ENCODE results near the gene CNOT1.
"Not testable (repeated sequence)": the region's sequence is repeated elsewhere in the genome, so short reads cannot be mapped to it uniquely, and the experiment has no call there.

Gene CNOT1

DNA sequence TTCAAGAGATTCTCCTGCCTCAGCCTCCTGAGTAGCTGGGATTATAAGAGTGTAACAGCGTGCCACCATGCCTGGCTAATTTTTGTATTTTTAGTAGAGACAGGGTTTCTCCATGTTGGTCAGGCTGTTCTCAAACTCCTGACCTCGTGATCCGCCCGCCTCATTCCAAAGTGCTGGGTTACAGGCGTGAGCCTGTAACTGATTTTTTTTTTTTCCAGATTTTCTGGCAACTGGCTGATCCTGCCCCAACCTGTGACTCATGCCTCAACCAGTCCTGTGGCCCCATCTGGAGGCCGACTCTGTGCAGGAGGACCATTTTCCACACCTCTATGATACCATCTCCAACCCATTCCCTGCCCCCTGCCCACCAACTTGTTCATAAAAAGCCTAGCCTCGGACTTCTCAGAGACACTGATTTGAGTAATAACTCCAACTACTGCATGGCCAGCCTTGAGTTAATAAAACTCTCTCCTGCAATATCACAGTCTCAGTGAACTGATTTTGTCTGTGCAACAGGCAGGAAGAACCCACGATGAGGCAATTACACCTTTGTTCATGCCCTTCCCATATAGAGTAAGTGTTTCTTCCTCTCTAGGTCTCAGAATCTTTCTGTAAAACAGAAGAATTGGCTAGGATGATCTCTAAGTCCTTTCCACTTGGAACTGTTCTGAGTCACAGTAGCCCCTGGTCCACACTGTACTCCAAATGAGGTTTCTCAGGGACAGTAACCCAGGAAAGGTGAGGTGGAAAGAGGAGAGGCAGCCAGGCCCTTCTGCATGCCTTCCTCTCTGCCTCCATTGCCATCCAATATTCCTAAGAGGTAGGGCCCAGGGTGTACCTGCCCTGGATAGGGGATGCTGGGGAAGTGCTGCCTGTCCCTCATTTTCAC is 8.8 kb upstream of the CNOT1 start:
- no peak for DNase-seq (ENCODE audit: low spot score)

DNA sequence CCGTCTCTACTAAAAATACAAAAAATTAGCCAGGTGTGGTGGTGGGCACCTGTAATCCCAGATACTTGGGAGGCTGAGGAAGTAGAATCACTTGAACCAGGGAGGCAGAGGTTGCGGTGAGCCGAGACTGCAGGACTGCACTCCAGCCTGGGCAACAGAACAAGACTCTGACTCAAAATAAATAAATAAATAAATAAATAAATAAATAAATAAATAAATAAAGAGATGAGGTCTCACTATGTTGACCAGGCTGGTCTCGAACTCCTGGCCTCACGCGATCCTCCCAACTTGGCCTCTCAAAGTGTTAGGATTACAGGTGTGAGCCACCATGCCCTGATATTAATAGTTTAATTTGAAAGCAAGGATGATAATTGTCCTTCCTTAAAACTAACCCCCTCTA is 7.4 kb upstream of the CNOT1 start:
- not testable (repeated sequence) for DNase-seq (ENCODE audit: low spot score)

DNA sequence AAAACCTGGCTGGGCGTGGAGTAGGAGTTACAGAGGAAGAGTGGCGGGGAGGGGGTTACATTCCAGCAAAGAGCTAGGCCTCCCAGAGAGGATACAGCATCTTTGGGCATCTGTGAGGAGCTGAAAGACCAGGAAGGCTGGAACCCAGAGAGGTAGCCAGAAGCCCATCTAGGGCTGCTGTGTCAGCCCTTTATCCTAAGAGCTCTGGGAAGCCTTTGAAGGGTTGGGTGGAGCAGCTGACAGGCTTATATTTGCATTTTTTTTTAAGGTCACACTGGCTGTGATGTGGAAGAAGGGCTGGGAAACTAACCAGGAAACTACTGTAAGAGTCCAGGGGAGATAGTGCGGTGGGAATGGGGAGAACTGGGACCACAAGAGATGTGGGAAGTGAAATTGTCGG is 6.8 kb upstream of the CNOT1 start:
- no peak for DNase-seq (ENCODE audit: low spot score)

DNA sequence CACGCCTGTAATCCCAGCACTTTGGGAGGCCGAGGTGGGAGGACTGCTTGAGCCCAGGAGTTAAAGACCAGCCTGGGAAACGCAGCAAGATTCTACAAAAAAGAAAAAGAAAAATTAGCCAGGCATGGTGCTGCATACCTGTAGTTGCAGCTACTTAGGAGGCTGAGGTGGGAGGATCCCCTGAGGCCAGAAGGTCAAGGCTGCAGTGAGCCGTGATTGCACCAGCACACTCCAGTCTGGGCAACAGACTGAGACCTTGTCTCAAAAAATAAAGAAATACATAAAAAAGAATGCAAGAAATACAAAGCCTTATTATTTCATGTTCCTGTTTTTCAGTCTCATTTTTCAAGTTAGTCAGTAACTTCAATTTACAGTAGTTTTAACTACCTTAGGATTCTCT is 5.9 kb upstream of the CNOT1 start:
- no peak for DNase-seq (ENCODE audit: low spot score)

DNA sequence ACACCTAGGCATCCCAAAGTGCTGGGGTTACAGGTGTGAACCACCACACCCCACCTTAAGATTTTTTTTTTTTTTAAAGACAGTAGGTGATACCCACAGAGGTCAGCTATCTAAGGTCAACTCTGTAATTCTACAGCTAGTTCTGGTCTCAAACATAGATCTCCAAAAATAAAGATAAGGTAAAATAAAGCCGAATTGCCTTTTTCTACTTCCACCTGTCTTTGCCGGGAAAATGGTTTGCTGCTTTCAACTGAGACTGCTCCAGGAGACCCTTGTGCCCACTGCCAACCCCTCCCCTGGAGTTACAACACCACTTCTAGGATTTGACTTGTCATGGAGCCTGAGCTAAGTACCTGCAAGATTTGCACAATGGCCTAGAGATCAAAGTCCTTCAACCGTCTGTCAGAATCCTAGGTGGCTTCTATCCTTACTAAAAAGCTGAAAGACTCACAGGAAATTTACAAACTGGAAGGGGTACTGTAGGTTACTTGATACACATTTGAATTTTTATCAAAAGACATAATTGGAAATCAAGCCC is 4.7 kb upstream of the CNOT1 start:
- no peak for DNase-seq (ENCODE audit: low spot score)

DNA sequence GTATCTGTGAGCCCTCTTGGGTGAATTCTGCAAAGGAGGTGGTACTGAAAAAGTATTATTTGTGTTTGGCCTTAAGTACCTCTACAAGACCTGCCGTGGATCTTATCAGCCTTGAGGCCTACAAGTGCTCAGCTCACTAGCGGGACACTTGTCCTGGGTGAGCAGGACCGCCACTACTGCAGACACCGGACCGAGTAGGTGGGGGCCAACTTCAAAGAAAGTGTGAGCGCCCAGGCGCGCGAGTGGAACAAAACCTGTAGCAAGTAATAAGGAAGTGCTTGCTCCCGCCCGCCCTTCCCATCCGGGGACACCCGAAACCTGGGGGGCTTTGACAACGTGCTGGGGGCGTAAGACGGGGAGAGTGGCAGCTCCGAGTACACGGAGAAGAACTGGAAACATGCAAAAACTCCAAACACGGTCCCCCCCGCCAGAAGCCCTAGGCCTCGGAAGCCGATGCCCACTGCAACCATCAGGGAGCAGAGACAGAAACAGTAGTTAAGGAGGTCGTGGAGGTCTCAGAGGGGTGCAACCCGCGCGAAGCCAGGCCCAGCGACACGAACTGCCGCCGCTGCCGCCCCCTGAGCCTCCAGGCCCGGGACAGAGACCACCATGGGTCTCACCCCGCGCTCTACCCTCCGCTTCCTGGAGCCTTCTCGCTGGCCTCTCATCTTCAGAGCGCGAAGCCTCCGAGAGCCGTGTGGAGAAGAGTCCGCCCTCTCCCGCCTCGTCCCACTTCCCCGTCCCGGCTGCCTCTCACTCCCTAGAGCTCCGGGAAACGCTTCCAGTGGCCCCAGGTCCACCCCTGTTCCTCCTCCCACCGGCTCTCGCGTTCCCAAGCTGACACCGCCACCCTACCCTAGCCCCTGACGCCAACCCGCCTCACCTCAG is 537 bp downstream of the CNOT1 start:
- DNase-seq (ENCODE audit: low spot score) = peak; percentile 21

DNA sequence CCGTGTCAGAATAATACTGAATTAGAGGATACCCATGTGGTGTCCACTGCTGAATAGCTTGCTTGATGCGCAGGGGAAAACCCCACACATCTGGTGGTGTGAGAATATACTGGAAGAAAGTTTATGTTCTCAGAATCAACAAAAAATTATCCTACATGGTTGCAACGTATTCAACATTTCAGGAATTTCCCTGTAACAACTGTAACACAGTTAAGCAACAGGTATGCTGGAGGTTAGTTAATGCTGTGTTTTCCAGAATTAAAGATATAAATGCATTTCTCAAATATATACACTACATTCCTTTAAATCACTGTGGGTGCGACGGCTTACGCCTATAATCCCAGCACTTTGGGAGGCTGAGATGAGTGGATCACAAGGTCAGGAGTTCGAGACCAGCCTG is 5.4 kb downstream of the CNOT1 start:
- no peak for DNase-seq (ENCODE audit: low spot score)

DNA sequence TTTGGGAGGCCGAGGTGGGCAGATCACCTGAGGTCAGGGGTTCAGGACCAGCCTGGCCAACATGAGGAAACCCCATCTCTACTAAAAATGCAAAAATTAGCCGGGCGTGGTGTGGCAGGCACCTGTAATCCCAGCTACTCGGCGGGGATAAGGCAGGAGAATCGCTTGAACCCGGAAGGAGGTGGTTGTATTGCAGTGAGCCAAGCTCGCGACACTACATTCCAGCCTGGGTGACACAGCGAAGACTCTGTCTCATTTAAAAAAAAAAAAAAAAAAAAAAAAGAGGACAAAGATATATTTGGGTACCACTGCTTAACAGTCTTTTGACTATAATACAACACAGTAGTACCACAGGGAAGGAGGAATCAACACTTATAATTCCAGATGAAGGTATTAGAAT is 9.2 kb downstream of the CNOT1 start:
- DNase-seq (ENCODE audit: low spot score) = no peak

DNA sequence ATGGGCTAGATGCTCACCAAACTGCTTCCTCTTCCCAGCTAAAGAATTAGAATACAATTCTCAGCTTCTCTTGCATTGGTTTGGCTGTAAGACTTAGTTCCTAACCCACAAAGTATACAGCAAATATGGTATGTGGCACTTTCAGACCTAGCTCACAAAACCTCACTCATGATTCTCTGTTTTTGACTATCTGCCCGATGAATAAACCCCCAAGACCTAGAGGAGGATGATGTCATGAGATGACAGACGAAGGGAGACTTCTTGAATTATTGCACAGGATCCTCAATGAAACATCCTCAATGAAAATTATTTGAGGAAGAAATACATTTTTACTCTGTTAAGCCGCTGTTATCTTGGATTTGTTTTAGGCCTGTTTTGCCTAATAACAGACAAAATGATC is 14.3 kb downstream of the CNOT1 start:
- no peak for DNase-seq (ENCODE audit: low spot score)

DNA sequence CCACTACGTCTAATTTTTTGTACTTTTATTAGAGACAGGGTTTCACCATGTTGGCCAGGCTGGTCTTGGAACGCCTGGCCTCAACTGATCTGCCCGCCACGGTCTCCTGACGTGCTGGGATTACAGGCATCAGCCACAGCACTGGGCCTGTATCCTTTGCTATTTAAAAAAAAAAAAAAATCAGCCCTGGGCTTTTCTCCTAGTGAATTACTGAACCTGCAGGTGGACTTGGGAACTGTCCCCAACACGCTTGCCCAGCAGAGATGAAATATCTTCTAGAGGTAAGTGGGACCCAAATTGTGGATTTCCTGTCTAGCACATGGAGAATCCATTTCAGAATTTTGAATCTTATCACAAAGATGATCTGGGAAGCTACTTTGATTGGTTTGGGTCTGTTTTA is 14.8 kb downstream of the CNOT1 start:
- no peak for DNase-seq (ENCODE audit: low spot score)

DNA sequence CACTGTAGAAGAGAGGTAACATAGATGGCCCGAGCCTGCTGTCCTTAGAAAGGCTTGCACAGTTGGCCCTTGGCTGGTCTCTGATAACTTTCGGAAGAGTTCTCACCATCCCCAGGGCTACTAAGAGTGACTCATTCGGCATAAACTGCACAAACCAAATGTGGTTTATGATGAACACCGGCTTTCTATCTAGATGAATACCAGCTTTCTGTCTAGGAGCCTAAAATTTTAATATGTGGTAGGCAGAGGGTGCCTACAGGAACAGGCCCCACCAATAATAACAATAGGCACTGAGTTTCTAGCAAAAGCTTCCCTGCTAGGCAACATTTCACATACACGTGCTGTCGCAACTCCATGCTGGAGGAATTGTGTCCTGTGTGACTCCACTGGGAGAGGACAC is 15.4 kb downstream of the CNOT1 start:
- no peak for DNase-seq (ENCODE audit: low spot score)

DNA sequence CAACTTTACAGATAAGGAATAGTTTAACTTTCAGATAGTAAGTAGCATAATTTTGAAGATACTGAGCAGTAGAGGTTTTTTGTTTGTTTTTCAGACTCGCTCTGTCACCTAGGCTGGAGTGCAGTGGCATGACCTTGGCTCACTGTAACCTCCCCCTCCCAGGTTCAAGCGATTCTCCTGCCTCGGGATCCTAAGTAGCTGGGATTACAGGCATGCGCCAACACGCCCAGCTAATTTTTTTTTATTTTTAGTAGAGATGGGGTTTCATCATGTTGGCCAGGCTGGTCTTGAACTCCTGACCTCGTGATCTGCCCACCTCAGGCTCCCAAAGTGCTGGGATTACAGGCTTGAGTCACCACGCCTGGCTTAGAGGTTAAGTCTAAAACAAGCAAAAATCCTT is 16.7 kb downstream of the CNOT1 start:
- DNase-seq (ENCODE audit: low spot score) = not testable (repeated sequence)

DNA sequence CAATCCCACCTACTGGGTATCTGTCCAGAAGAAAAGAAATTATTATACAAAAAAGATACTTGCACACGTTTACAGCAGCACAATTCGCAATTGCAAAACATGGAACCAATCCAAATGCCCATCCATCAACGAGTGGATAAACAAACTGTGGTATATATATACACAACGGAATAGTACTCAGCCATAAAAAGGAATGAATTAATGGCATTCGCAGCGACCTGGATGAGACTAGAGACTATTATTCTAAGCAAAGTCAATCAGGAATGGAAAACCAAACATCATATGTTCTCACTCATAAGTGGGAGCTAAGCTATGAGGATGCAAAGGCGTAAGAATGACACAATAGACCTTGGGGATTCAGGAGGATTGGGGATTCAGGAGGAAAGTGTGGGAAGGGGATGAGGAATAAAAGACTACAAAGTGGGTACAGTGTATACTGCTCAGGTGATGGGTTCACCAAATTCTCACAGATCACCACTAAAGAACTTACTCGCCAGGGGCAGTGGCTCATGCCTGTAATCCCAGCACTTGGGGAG is 21.0 kb downstream of the CNOT1 start:
- no peak for DNase-seq (ENCODE audit: low spot score)

DNA sequence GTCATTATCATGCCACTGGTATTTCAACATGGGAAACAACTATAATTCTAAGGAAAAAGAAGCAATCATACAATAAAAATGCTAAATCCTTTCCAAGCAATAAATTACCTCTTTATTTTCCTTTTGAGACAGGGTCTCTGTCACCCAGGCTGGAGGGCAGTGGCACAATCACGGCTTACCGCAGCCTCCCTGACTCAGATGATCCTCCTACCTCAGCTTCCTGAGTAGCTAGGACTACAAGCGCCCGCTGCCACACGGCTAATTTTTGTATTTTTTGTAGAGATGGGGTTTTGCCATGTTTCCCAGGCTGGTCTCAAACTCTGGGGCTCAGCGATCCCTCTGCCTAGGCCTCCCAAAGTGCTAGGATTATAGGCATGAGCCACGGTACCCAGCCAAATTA is 24.1 kb downstream of the CNOT1 start:
- DNase-seq (ENCODE audit: low spot score) = no peak

DNA sequence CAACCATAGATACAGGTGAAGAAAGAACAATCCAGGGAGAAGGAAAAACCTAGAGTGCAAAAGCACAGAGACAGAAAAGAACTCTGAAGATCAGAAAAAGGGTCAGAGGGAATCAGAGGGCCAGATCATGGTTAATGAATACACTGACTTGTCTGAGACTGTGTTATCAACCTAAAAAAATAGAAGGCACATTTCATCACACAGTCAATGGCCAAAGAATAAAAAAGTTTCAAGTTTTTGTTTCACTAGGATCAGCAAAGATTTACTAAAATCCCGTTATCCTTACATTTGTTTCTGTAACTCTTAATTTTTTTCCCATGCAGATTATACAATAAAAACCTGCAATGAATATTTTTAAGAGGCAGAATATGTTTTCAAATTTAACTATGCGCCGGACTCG is 38.5 kb downstream of the CNOT1 start:
- no peak for DNase-seq (ENCODE audit: low spot score)

DNA sequence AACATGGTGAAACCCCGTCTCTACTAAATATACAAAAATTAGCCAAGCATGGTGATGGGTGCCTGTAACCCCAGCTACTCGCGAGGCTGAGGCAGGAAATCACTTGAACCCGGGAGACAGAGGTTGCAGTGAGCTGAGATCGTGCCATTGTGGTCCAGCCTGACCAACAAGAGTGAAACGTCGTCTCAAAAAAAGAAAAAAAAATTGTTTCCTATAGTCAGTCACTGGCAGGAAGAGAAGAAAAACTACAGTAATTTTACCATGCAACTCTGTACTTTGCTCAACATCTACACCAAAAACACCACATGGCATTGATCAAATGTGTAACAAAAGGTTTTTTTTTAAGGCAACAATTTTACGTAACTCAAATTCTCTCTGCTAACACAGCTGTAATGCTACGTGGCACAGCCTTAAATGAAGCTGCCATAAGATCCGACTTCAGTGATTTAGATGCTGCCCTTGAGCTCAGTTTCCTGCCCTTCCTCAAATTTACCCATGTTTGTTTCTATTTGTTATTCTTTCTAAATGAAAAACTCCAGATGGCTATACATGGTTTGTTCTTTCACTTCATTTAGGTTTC is 40.2 kb downstream of the CNOT1 start:
- DNase-seq (ENCODE audit: low spot score) = no peak

DNA sequence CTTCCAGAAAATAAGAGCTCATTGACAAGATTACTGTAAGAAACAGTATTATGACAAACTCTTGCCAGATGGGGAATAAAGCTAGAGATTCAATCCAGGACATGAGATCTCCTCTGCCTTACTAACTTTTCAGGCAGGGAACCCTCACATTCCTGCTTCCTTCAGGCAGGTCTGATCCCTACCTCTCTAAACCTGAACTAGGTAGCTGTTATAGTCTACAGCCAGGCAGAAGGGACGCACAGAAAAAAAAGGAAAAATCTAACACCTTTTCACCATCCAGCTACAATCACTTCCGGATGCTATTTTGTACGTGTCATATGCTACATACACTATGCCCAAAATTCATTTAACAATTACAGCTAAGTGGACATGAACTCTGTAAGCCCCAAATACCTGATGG is 41.2 kb downstream of the CNOT1 start:
- DNase-seq (ENCODE audit: low spot score) = no peak

DNA sequence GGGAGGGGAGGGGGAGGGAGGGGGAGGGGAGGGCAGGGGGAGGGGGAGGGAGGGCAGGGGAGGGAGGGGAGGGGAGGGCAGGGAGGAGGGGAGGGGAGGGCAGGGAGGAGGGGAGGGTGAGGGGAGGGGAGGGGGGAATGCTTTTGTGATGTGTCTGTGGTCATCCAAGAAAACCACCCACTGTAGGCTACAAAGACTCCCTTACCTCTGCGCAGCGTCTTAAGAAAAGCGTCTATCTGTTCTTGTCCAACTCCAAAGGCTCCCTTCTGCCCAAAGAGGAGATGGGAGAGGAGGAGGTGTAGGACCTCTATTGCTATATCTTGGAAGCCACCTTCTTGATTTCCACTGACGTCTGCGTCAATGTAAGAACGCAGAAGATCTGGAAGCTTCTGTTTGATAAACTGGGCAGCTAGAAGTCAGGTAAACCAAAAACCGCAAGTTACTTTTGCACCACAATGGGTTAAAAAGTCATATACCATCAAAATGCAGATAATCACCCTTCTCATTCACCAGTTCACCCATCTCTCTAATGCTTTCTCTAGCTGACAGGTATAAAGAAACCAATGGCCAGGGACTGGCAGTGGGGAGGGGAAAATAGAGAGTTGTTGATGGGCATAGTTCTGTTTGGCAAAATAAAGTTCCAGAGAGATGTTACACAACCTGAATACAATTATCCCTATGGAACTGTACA is 43.1 kb downstream of the CNOT1 start:
- DNase-seq (ENCODE audit: low spot score) = no peak

DNA sequence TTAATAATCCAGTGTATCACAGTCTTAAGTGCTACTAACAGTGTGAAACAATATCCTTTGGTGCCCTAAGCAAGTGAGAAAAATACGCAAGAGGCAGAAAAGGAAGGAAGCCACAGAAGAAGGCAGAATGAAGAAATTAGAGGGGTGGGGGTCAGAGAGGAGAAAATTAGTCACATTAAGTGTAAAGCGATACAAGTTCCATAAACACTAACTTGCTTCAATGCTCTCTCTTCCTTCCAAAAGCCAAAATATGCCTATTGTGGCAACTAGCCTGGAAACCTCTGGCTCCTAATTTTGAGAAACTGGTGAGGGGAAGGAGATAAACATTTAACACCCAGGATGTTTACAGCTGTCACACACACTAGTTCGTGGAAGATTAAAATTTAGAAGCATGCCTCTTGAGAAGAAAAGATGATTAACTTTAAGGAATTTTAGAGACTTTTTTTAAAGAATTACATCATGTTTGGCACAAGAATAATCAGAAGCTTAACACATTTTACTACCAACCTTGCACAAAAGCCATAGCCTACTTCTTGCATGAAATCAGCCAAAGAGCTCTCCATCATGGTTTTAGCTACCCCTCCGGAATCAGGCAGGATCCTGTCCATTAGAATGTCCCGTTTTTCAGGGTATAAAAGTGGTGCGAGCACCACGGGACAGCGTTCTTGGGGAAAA is 44.7 kb downstream of the CNOT1 start:
- no peak for DNase-seq (ENCODE audit: low spot score)

DNA sequence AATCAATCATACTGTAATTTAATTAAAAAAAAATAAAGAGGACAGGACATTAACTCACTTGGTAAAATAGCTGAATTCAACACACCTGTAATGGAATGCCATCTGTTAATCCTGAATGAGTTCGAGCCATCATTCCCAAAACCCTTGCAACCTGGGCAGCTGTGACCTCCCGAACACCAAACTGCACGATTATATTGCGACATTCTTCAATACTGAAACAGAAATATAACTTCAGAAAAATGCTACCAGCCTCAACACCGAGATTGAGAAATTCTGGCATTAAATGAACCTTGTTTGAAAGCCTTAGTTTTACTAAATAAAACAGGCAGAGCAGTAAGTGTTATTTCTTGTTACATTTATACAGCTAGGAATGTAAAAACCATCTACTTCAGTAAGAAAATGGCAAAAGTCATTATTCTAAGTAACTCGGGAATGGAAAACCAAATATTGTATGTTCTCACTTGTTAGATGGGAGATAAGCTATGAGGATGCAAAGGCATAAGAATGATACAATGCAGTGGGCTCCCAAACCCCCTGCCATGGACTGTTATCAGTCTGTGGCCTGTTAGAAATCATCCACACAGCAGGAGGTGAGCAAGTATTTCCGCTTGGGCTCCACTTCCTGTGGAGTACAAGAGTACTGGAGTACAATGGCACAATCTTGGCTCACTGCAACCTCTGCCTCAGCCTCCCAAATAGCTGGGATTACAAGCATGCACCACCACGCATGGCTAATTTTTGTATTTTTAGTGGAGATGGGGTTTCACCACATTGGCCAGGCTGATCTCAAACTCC is 46.5 kb downstream of the CNOT1 start:
- no peak for DNase-seq (ENCODE audit: low spot score)

All from globus pallidus (tissue), 1 donor.